Right renal cortex interstitium (tissue), 3 donors: ENCODE results near the gene NCOA1. TPM values are rescaled to one million over a fixed set of nuclear protein-coding genes. Genes with fewer than 3 reads are reported as not detected.
"Not testable (repeated sequence)": the region's sequence is repeated elsewhere in the genome, so short reads cannot be mapped to it uniquely, and the experiment has no call there.

Source experiments
- DNase-seq, 3 donors: peaks; one replicate each; pipeline ENCODE4 v3.0.0-alpha.2; 2013; ENCODE audit warnings: low read depth in 3 of 3, low spot score in 2 of 3
- polyA plus RNA-seq, 3 donors: library from polyadenylated mRNA; unstranded; fragments of 120-200 nt; gene quantifications; one replicate each; pipeline ENCODE4 v1.2.1, GENCODE V29; 2013; ENCODE audit not compliant: insufficient read length in 3 of 3

Gene NCOA1
- polyA plus RNA-seq, 3 donors: 45.9 to 49.5 (median 48.4) TPM

DNA sequence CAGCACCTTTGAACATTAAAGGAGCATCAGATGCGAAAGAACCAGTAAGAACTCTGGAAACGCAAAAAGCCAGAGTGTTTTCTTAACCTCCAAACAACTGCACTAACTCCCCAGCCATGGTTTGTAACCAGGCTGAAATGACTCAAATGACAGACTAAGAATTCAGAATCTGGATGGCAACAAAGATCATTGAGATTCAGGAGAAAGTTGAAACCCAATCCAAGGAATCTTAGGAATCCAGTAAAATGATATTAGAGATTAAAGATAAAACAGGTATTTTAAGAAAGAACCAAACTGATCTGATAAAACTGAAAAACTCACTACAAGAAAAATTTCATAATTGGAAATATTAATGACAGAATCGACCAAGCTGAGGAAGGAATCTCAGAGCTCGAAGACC is 185.4 kb downstream of the NCOA1 start:
- DNase-seq: no peak

DNA sequence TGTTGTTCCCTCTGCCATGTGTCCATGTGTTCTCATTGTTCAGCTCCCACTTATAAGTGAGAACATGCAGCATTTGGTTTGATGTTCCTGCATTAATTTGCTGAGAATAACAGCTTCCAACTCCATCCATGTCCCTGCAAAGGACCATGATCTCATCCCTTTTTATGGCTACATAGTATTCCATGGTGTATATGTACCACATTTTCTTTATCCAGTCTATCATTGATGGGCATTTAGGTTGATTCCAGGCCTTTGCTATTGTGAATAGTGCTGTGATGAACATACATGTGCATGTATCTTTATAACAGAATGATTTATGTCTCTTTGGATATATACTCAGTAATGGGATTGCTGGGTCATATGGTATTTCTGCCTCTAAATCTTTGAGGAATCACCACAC is 187.0 kb downstream of the NCOA1 start:
- DNase-seq: not testable (repeated sequence)

DNA sequence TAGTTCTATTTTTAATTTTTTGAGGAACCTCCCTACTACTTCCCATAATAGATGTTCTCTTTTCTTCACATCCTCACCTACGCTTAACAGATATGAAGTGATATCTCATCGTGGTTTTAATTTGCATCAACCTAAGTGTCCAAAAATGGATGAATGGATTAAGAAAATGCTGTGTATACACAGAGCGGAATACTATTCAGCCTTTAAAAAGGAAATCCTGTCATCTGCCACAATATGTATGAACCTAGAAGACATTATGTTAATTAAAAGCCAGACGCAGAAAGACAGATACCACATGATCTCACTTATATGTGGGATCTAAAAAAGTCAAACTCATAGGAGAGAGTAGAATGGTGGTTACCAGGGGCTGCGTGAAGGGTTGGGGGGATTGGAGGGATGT is 189.1 kb downstream of the NCOA1 start:
- no peak for DNase-seq

DNA sequence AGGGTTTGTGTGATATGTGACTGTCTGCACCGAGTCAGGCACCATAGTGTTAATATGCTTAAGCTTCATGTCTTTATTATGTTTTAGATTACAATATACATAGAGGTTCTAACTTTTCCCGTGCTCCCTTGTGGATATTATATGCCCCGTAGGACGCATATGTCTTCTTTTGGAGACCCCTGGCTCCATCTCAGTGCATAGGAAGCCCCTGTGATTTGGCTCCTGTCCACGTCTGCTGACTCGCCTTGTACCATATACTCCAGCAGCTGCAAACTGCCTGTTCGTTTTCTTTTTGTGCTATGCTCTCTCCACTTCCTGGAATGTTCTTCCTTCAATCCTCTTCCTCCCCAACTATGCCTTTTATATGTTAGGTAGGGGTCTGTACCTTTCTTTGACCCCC is 191.2 kb downstream of the NCOA1 start:
- DNase-seq: no peak

DNA sequence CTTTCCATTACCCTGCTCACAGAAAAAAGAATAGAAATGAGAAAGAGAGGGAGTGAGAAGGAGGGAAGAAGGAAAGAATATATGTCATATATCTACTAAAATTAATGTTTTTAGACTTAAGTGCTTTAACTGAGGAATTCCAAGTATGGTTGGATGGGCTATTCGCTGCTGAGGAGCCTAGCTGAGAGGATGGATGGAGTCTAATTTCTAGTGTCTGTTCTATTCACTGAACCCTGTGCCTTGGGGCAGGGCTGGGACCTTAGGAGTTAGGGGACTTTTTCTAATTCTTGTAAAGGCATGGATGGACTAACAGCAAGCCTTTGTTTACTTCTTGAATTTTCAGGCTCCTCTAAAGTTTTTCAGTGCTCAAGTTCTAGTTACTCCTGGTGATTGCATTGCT is 192.4 kb downstream of the NCOA1 start:
- no peak for DNase-seq

DNA sequence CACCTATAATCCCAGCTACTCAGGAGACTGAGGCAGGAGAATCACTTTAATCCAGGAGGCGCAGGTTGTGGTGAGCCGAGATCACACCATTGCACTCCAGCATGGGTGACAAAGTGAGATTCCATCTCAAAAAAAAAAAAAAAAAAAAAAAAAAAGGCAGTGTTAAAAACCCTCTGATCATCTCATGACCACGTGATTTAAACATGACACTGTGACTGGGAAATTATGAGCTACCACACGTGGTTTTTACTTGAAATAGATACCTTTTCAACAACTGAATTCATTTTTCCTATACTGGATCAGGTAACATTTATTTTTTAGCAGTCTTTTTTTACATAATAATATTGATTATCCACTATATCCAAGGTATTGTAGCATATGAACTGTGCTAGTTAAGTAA is 199.5 kb downstream of the NCOA1 start:
- DNase-seq: no peak

DNA sequence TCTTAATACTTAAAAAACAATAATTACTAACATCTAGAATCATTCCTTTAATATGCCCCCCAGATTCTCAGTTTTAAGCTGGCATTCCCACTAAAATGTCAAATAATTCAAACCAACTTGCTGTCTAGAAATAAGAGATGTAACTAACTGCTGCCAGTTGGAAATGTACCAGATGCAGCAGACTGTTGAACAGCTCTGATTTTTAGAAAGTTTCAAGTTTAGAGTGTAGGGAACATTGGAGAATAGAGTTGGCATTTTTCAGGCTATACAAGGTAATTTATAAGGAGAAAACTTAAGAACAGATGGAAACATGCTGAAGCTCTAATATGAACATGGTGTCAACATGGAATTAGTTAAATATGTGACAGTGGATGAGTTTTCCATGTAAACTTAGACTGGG is 200.8 kb downstream of the NCOA1 start:
- DNase-seq: no peak

DNA sequence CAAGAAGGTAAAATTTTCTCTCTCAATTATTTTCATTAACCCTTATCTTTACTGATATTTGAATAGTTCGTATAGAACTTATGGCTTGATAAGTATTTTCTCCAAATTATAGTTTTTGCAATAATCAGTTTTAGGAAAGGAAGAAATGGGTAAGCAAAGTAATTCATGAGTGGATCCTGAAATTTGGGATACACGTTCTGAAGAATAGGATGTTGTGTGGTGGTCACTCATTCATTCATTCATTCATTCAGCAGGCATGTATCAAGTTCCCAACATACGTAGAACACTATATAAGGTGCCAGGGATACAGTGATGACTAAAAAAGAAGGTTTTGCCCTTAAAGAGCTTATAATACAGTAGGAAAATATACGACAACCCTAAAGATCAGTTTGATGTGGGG is 206.7 kb downstream of the NCOA1 start:
- no peak for DNase-seq

DNA sequence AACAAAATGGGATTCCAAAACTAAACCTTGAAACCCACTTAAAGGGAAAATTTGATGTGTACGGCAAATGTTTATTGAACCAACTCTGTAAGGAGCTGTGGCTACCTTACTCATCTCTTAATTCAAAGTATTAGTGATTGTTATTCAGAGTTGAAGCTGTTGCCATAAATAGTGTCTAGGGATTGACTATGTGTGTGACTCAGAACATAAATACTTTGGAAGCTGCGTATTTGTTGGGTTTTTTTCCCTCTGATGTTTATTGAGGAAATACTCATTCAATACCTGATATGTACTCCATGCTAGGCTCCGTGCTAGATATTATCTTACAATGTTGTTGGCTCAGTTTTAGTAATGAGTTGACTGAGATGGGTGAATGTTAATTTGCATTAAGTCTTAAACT is 211.7 kb downstream of the NCOA1 start:
- DNase-seq: no peak

DNA sequence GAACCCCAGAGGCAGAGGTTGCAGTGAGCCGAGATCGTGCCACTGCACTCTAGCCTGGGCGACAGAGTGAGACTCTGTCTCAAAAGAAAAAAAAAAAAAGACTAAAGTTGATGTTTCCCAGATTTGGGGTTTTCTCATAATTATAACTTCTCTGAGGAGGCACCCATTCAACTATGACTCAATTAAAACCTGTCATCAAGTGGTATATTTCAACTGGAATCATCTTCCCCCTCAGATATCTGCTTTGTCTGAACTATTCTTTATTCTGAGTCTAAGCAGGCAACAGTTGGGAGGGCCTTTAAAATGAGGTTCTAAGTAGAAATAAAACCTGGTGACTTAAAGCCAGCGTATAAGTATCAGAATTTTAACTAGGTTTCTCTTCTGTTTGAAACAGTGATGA is 213.6 kb downstream of the NCOA1 start:
- no peak for DNase-seq

DNA sequence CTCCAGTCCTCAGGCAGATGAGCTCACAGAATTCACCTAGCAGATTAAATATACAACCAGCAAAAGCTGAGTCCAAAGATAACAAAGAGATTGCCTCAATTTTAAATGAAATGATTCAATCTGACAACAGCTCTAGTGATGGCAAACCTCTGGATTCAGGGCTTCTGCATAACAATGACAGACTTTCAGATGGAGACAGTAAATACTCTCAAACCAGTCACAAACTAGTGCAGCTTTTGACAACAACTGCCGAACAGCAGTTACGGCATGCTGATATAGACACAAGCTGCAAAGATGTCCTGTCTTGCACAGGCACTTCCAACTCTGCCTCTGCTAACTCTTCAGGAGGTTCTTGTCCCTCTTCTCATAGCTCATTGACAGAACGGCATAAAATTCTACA is 216.1 kb downstream of the NCOA1 start:
- no peak for DNase-seq

DNA sequence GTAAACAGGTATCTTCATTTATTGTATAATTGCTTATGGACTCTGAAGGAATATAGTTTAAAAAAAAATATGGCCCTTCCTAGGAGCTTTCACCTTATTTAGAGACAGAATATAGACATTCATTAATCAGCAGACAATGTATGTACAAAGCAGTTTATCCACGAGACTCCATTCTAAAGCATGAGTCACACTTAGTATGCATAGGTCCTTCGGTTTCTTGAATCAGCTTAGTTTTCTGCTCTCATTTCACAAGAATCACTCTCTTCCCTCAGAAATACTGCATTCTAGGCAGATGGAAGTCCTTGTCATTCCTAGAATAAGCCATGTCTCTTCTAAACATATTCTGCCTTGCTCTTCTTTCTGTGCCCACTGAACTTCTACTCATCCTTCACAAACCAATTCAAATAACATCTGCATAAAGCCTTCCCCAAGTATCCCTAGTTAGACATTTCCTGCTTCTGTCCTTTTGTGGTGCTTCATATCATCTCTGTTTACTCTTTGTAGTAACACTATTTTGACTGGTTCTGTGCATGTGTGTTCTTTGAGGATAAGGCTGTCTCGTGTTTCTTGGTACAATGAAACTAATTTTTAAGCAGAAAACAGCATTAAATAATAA is 217.6 kb downstream of the NCOA1 start:
- DNase-seq: no peak

DNA sequence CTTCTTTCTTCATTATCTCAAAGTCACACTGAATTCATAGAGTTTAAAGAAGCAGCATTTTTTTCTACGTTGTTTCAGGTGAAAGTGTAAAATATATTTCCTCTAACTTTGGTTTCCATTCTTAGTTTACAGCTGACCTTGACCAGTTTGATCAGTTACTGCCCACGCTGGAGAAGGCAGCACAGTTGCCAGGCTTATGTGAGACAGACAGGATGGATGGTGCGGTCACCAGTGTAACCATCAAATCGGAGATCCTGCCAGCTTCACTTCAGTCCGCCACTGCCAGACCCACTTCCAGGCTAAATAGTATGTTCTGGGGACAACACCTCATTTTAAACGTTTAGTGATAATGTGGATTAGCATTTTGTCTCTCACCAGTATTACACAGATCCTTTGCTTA is 219.8 kb downstream of the NCOA1 start:
- no peak for DNase-seq

DNA sequence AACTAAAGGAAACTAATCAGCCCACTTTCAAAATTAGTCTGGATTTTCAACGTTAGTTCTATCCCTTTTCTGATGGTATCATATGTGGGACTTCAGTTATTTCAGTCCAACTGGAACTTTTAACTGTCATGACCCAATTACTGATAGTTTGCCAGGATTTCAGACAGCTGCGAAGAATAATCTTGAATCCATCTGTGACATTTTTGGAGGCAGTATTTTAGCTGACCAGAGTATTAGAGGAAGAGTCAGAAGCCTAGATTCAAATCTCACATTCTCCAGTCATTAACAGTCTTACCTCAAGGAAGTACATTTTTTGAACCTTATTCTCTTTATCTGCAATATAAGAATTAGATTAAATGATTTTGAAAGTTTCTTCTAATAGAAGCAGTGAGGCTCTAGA is 220.8 kb downstream of the NCOA1 start:
- peak in 1 of 3 donors; percentile 13 for DNase-seq

DNA sequence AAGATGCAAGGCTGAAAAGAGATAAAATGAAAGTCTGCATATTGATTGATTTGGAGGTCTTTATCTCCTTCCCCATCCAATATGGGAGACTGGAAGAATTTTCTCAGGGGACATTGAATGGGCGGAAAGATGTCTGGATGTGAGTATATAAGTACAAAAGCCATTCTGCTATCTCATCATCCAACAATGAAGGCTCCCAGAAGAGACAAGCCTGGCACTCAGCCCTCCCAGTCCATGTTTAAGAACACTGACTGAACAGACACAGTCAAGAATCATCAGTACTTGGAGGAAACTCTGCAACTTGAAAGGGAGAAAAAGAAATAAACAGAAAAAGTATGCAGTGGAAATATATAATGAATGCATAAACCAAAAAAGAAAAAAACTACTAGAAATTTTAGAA is 221.2 kb downstream of the NCOA1 start:
- no peak for DNase-seq

DNA sequence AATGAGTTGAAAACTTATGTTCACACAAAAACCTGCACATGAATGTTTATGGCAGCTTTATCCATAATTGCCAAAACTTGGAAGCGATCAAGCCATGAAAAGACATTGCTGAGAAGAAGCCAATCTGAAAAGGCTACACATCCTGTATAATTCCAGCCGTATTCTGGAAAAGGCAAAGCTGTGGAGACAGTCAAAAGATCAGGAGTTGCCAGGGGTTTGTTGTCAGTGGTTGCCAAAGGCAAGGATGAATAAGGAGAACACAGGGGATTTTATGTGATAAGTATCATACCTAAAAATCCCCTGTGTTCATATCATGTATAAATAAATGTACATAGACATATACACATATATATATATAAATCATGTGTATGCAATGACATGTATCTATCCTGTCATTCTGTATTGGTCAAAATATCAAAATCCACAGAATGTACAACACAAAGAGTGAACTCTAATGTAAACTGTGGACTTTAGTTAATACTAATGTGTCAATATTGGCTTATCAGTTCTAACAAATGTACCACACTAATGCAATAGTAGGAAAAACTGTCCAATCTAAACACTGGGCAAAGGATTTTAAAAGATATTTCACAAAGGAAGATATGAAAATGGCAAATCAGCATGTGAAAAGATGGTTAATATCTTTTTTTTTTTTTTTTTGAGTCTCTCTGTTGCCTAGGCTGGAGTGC is 226.4 kb downstream of the NCOA1 start:
- no peak for DNase-seq

DNA sequence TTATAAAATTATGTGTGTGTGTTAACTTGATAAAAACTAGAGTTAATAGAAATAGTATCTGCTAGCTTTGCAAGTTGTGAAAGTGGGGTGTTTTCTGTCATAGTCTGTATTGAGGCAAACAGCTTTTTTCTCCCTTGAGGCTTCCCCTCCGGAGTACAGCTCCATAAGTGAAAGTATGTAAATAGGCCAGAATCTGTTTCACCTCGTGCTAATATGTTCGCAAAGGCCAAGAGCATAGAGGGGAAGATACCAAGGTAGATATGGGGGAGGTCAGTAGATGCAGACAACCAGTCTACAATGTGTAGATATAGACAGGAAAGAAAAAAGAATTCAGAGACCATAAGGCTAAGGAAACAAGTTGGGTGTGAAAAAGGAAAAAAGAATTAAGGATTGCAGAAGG is 229.3 kb downstream of the NCOA1 start:
- no peak for DNase-seq

DNA sequence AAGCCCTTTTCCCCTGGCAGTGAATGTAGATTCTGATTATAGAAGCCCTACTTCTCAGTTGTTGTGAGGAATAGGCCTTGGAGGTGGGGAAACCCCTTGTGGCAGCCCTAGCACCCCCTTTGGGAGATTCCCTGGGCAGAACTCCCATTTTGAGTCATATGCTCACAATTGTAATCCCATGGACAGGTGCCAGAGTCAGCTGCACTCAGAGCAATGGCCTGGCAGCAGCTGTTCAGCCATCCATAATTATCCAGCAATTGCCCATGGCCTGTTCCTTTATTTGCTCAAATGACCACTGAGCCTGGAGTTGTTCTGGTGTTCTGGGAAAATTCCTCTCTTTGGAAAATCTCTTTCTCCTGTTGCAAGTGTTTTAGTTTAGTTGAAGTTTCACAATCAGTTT is 230.4 kb downstream of the NCOA1 start:
- no peak for DNase-seq

DNA sequence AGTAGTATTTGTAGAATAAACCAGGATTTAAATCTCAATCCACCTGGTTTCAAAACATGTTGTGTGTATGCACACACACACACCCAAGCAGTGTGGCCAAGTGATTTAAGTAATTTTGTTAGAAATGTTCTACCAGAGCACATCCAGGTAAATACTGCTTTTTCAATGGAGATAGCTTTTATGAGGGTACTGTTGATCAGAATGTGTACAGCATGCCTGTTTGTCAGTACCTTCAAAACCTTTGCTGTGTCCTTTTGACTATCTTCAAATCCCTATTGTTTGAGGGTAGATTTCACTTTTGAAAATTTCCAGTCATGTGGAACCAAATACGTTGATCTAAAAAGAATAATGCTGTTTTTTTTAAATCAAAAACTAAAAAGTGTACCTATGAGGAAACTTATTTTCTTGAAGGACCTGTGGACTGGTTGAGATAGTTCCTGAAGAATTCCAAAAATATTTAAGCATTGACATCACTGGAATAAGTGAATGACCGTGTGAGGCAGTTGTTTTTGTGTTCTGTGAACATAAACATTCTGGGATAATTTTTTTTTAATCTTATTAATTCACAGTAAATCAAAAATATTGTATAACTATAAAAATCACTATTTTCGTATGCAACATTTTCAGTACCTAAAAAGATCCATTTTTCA is 231.2 kb downstream of the NCOA1 start:
- no peak for DNase-seq

DNA sequence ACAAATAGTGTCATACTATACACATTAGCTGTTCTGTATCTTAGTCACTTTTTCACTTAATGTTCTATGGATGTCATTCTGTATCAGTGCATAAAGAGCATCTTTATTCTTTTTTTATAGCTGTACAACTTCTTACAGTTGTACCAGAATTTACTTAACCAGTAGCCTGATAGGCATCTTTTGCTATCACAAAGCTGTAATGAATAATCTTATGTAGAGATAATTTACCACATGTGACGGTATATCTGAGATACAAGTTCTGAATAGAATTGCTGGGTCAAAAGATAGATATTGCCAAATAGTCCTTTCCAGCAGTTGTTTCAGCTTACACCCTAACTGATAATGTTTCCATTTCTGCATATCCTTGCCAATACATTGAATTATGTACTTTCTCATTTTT is 232.1 kb downstream of the NCOA1 start:
- no peak for DNase-seq

DNA sequence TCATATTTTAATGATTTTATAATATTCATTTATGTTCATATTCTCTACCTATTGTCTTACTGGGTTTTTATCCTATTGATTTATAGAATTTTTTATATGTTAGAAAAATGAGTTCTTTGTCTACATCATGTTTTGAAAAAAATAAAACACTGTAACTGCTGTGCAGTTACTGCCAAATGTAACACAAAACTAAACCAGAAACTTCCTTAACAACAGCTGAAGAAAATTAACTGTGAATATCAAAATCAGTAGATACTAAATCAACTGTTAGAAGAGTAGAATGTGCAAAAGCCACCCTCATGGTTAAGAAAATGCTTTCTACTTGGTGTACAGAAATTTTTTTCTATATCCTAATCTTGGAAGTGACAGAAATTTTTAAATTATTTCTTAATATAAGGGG is 232.6 kb downstream of the NCOA1 start:
- no peak for DNase-seq

DNA sequence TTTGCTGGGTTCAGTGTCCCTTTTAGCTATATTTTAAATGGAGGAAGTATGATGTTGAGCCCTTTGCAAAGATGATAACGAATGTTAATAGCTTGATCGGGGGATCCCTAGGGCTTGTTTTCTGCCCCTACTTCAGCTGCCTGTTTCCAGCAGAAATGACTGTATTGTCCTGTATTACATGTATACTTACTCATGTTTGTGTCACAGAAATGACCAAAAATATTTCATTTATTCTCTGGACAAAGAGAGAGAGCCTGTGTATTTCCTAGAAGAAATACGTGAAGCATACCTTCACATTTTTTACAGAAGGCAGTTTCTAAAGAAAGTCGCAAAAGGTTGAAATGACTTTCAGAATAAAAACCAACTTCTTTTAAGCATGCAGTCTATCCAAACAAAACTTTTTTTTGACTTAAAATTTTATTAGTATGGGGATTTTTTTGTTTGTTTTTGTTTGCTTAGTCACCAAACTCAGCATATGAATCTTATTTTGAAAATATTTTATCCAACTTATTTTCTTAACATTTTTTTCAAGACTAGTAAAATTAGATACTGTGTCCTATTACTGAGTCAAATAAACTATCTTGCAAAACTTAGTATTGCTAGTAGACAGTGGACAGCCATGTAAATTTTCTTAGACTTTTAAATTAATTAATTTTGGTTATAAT is 233.2 kb downstream of the NCOA1 start:
- no peak for DNase-seq
